Stimulated activated CD8-positive, alpha-beta memory T cell treated with anti-CD3 and anti-CD28 coated beads, Interleukin-7, amount 100 ng/mL, for 1 hour (primary cell): ENCODE measurements around the gene SP7.
"Not testable (repeated sequence)": the region's sequence is repeated elsewhere in the genome, so short reads cannot be mapped to it uniquely, and the experiment has no call there.

Experiments used
- DNase-seq, 2 donors: peaks; one replicate each; pipeline ENCODE4 v3.0.0-alpha.2; 2020; ENCODE audit warnings: low read depth in 2 of 2

Gene SP7

GRCh38 chr12:53320352-53321195 lies 15.6 kb downstream of the SP7 start:
- DNase-seq, result no peak

GRCh38 chr12:53313996-53314395 lies 22.2 kb downstream of the SP7 start:
- DNase-seq, result no peak

GRCh38 chr12:53308276-53308675 lies 27.9 kb downstream of the SP7 start:
- DNase-seq, result no peak

GRCh38 chr12:53306826-53307225 lies 29.3 kb downstream of the SP7 start:
- no peak for DNase-seq

GRCh38 chr12:53302903-53303302 lies 33.3 kb downstream of the SP7 start:
- DNase-seq, result no peak

GRCh38 chr12:53300187-53300586 lies 36.0 kb downstream of the SP7 start:
- DNase-seq, result no peak

GRCh38 chr12:53299454-53300180 lies 36.5 kb downstream of the SP7 start, which contains the start of gene MYG1:
Gene MYG1, plus strand, starts transcription at chr12:53299695. Its CDS starts 43 bp downstream, at chr12:53299738.
- DNase-seq, result peak; percentile 62 to 64

- DNase-seq, result peak in 1 of 2 donors; percentile 2
Observed at GRCh38 chr12:53299101-53299453, 37.1 kb downstream of the SP7 start.

GRCh38 chr12:53298164-53298563 lies 38.0 kb downstream of the SP7 start:
- no peak for DNase-seq

GRCh38 chr12:53297106-53297505 lies 39.0 kb downstream of the SP7 start:
- DNase-seq, result not testable (repeated sequence)

GRCh38 chr12:53295891-53296219 lies 40.3 kb downstream of the SP7 start:
- DNase-seq, result no peak

- peak; percentile 70 to 75 for DNase-seq
Observed at GRCh38 chr12:53295070-53295890, 40.9 kb downstream of the SP7 start, which contains the start of gene PFDN5. Gene PFDN5, plus strand, starts transcription at chr12:53295542. Its CDS starts 26 bp downstream, at chr12:53295568.

- DNase-seq, result no peak
Observed at GRCh38 chr12:53292426-53292825, 43.7 kb downstream of the SP7 start.

GRCh38 chr12:53290661-53291060 lies 45.5 kb downstream of the SP7 start:
- DNase-seq, result no peak

- no peak for DNase-seq
Observed at GRCh38 chr12:53289891-53290290, 46.3 kb downstream of the SP7 start.

- DNase-seq, result no peak
Observed at GRCh38 chr12:53288322-53288721, 47.8 kb downstream of the SP7 start.

- peak; percentile 46 to 53 for DNase-seq
Observed at GRCh38 chr12:53287741-53288216, 48.4 kb downstream of the SP7 start.

GRCh38 chr12:53286448-53286847 lies 49.7 kb downstream of the SP7 start:
- no peak for DNase-seq

- no peak for DNase-seq
Observed at GRCh38 chr12:53279888-53280498, 56.2 kb downstream of the SP7 start.

GRCh38 chr12:53279283-53279869 lies 56.8 kb downstream of the SP7 start:
- DNase-seq, result no peak

- DNase-seq, result no peak
Observed at GRCh38 chr12:53277981-53278380, 58.2 kb downstream of the SP7 start.
